ENCODE measurements around the gene CTDP1. TPM values are rescaled to one million over a fixed set of nuclear protein-coding genes. Genes with fewer than 3 reads are reported as not detected.

The CTDP1 gene
- total and polyA plus RNA-seq, 5 donors from 2014 or later, result 12.9 to 59.7 (median 16.7) TPM

DNA sequence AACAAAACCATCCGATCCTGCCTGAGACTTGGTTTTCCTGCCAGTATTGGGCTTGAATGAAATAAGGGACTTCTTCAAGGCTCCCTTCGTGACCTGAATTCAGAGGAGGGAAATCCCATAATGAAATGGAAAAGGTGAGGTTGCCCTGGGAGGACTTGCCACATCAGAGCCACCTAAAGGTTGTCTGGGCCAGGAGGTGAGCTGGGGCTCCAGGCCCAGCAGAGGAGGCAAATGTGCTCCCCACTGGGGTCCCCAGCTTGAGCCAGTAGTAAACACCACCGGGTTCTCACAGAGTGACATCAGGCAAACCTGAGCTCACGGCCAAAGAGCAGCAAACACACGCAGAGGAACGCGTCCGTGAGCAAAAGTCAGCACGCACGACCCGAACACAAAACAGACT is 28.6 kb upstream of the CTDP1 start:
- H3K4me1 ChIP-seq (ENCODE audit: control insufficient read depth, insufficient read depth, low read length, poor library complexity, severe bottlenecking), result no peaks in the 10 kb centered on the region
- Mint-ChIP-seq H3K27ac (no peak overlapping the region), H3K36me3 (no peaks in the 10 kb centered on the region), H3K27me3 (peaks cover 16% of the 10 kb centered on the region), H3K9me3 (peaks cover 0 to 5% (median 0%) of the 10 kb centered on the region in 7 donors), H3K4me1 (no peaks in the 10 kb centered on the region), H3K4me3 (no peak overlapping the region)
- H3K36me3 ChIP-seq (ENCODE audit: control insufficient read depth, insufficient read depth, low read length), result no peaks in the 10 kb centered on the region
- no peak overlapping the region for H3K27ac ChIP-seq (ENCODE audit: insufficient read depth, low read length, poor library complexity, severe bottlenecking)
- no peak overlapping the region for H3K4me3 ChIP-seq (ENCODE audit: low read depth, low read length)
- DNase-seq (no peak), ATAC-seq (ENCODE audit: low read depth in 2 of 2) (no peak)
- H3K27me3 ChIP-seq (ENCODE audit: control insufficient read depth, insufficient read depth, low read length), result peaks cover 2% of the 10 kb centered on the region
- no peaks in the 10 kb centered on the region for H3K9me3 ChIP-seq (ENCODE audit: control insufficient read depth in 2 of 2, low read length in 2 of 2)

- Histone ChIP-seq H3K4me3 (ENCODE audit: low read depth, low read length) (no peak overlapping the region), H3K27me3 (ENCODE audit: control insufficient read depth, insufficient read depth, low read length) (peaks cover 2% of the 10 kb centered on the region), H3K27ac (ENCODE audit: insufficient read depth, low read length, poor library complexity, severe bottlenecking) (no peak overlapping the region), H3K9me3 (ENCODE audit: control insufficient read depth in 2 of 2, low read length in 2 of 2) (no peaks in the 10 kb centered on the region), H3K4me1 (ENCODE audit: control insufficient read depth, insufficient read depth, low read length, poor library complexity, severe bottlenecking) (no peaks in the 10 kb centered on the region), H3K36me3 (ENCODE audit: control insufficient read depth, insufficient read depth, low read length) (no peaks in the 10 kb centered on the region)
- no peak overlapping the region for H3K4me3 Mint-ChIP-seq
- H3K27ac Mint-ChIP-seq, result no peak overlapping the region
- H3K36me3 Mint-ChIP-seq, result no peaks in the 10 kb centered on the region
- peaks cover 0 to 5% (median 0%) of the 10 kb centered on the region in 7 donors for H3K9me3 Mint-ChIP-seq
- no peak for ATAC-seq (ENCODE audit: low read depth in 2 of 2)
- DNase-seq, result no peak
- H3K27me3 Mint-ChIP-seq, result peaks cover 6% of the 10 kb centered on the region
- no peaks in the 10 kb centered on the region for H3K4me1 Mint-ChIP-seq
These were observed 22.1 kb upstream of the CTDP1 start for GRCh38 chr18:79657342-79657996.

- peaks cover 0 to 5% (median 0%) of the 10 kb centered on the region in 7 donors for H3K9me3 Mint-ChIP-seq
- no peak overlapping the region for H3K4me3 ChIP-seq (ENCODE audit: low read depth, low read length)
- no peaks in the 10 kb centered on the region for H3K4me1 Mint-ChIP-seq
- H3K27me3 ChIP-seq (ENCODE audit: control insufficient read depth, insufficient read depth, low read length), result peaks cover 1% of the 10 kb centered on the region
- no peak overlapping the region for H3K27ac ChIP-seq (ENCODE audit: insufficient read depth, low read length, poor library complexity, severe bottlenecking)
- ATAC-seq (ENCODE audit: low read depth in 2 of 2) (no peak), DNase-seq (no peak)
- H3K9me3 ChIP-seq (ENCODE audit: control insufficient read depth in 2 of 2, low read length in 2 of 2), result no peaks in the 10 kb centered on the region
- no peaks in the 10 kb centered on the region for H3K36me3 Mint-ChIP-seq
- H3K36me3 ChIP-seq (ENCODE audit: control insufficient read depth, insufficient read depth, low read length), result no peaks in the 10 kb centered on the region
- no peak overlapping the region for H3K4me3 Mint-ChIP-seq
- no peaks in the 10 kb centered on the region for H3K4me1 ChIP-seq (ENCODE audit: control insufficient read depth, insufficient read depth, low read length, poor library complexity, severe bottlenecking)
- H3K27me3 Mint-ChIP-seq, result peaks cover 13% of the 10 kb centered on the region
- no peak overlapping the region for H3K27ac Mint-ChIP-seq
These were observed 21.2 kb upstream of the CTDP1 start for GRCh38 chr18:79658366-79658765.

DNA sequence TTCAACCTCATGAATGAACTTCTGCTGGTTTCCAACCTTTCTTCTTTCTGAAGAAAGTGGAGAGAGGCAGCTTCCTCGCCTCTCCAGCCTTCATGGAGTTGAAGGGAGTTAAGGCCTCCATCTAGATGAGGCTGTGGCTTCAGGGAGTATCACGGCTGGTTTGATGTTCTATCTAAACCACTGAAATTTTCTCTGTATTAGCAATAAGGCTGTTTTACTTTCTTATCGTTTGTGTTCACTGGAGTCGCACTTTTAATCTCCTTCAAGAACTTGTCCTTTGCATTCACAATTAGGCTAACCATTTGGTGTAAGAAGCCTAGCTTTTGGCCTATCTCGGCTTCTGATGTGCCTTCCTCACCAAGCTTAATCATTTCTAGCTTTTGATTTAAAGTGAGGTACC is 19.9 kb upstream of the CTDP1 start:
- Mint-ChIP-seq H3K27ac (no peak overlapping the region), H3K9me3 (peaks cover 0 to 5% (median 0%) of the 10 kb centered on the region in 7 donors), H3K4me3 (no peak overlapping the region), H3K36me3 (no peaks in the 10 kb centered on the region), H3K4me1 (no peaks in the 10 kb centered on the region), H3K27me3 (peaks cover 27% of the 10 kb centered on the region)
- H3K4me1 ChIP-seq (ENCODE audit: control insufficient read depth, insufficient read depth, low read length, poor library complexity, severe bottlenecking), result no peaks in the 10 kb centered on the region
- no peaks in the 10 kb centered on the region for H3K36me3 ChIP-seq (ENCODE audit: control insufficient read depth, insufficient read depth, low read length)
- DNase-seq, result no peak
- H3K27me3 ChIP-seq (ENCODE audit: control insufficient read depth, insufficient read depth, low read length), result peaks cover 4% of the 10 kb centered on the region
- H3K27ac ChIP-seq (ENCODE audit: insufficient read depth, low read length, poor library complexity, severe bottlenecking), result no peak overlapping the region
- H3K4me3 ChIP-seq (ENCODE audit: low read depth, low read length), result no peak overlapping the region
- no peak for ATAC-seq (ENCODE audit: low read depth in 2 of 2)
- no peaks in the 10 kb centered on the region for H3K9me3 ChIP-seq (ENCODE audit: control insufficient read depth in 2 of 2, low read length in 2 of 2)

DNA sequence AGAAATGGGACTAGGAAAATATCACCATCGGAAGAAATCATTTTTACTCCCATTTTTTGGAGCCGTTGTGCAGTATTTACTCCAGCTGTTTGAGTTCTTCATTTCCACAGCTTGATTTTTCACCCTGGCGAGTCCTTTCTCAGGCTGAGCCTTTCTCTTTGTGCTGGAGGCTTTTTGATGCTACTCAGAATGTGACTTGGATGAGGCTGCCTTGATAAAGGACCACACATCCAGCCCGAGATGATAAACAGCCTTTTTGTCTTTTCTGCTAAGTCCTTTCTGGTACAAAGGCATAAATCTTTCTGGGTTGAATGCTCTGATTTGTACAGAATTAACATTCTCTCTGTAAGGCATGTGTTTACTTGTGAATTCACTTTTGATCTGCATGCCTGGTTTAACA is 17.6 kb upstream of the CTDP1 start:
- H3K9me3 ChIP-seq (ENCODE audit: control insufficient read depth in 2 of 2, low read length in 2 of 2), result no peaks in the 10 kb centered on the region
- H3K4me1 ChIP-seq (ENCODE audit: control insufficient read depth, insufficient read depth, low read length, poor library complexity, severe bottlenecking), result no peaks in the 10 kb centered on the region
- no peak for DNase-seq
- H3K27me3 ChIP-seq (ENCODE audit: control insufficient read depth, insufficient read depth, low read length), result peaks cover 4% of the 10 kb centered on the region
- H3K27ac ChIP-seq (ENCODE audit: insufficient read depth, low read length, poor library complexity, severe bottlenecking), result no peak overlapping the region
- Mint-ChIP-seq H3K4me3 (no peak overlapping the region), H3K27me3 (peaks cover 35% of the 10 kb centered on the region), H3K4me1 (no peaks in the 10 kb centered on the region), H3K9me3 (peaks cover 0 to 1% (median 0%) of the 10 kb centered on the region in 7 donors), H3K27ac (no peak overlapping the region), H3K36me3 (no peaks in the 10 kb centered on the region)
- H3K36me3 ChIP-seq (ENCODE audit: control insufficient read depth, insufficient read depth, low read length), result no peaks in the 10 kb centered on the region
- no peak for ATAC-seq (ENCODE audit: low read depth in 2 of 2)
- no peak overlapping the region for H3K4me3 ChIP-seq (ENCODE audit: low read depth, low read length)

DNA sequence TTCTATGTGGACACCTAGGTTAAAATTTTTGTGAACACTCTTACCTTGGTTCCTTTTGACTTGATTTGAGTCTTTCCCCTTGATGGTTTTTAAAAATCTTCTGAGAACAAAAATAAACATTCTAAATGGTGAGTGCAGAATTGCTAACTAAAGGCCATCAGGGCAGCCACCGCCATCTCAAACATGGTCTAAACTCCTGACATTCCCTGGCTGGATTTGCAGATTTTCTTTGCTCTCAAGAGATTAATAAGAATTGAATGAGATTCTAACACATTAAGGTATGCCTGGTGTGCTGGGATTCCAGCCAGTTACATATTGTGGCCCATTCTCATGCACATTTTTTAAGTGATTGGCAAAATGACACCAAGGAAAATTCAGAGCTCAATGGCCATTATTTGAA is 17.2 kb upstream of the CTDP1 start:
- peaks cover 4% of the 10 kb centered on the region for H3K27me3 ChIP-seq (ENCODE audit: control insufficient read depth, insufficient read depth, low read length)
- H3K9me3 Mint-ChIP-seq, result peaks cover 0 to 1% (median 0%) of the 10 kb centered on the region in 7 donors
- DNase-seq, result no peak
- H3K9me3 ChIP-seq (ENCODE audit: control insufficient read depth in 2 of 2, low read length in 2 of 2), result no peaks in the 10 kb centered on the region
- H3K4me1 Mint-ChIP-seq, result no peaks in the 10 kb centered on the region
- H3K4me3 Mint-ChIP-seq, result no peak overlapping the region
- H3K4me1 ChIP-seq (ENCODE audit: control insufficient read depth, insufficient read depth, low read length, poor library complexity, severe bottlenecking), result no peaks in the 10 kb centered on the region
- peaks cover 35% of the 10 kb centered on the region for H3K27me3 Mint-ChIP-seq
- no peak overlapping the region for H3K4me3 ChIP-seq (ENCODE audit: low read depth, low read length)
- H3K36me3 Mint-ChIP-seq, result no peaks in the 10 kb centered on the region
- no peak overlapping the region for H3K27ac ChIP-seq (ENCODE audit: insufficient read depth, low read length, poor library complexity, severe bottlenecking)
- no peaks in the 10 kb centered on the region for H3K36me3 ChIP-seq (ENCODE audit: control insufficient read depth, insufficient read depth, low read length)
- ATAC-seq (ENCODE audit: low read depth in 2 of 2), result no peak
- H3K27ac Mint-ChIP-seq, result no peak overlapping the region

DNA sequence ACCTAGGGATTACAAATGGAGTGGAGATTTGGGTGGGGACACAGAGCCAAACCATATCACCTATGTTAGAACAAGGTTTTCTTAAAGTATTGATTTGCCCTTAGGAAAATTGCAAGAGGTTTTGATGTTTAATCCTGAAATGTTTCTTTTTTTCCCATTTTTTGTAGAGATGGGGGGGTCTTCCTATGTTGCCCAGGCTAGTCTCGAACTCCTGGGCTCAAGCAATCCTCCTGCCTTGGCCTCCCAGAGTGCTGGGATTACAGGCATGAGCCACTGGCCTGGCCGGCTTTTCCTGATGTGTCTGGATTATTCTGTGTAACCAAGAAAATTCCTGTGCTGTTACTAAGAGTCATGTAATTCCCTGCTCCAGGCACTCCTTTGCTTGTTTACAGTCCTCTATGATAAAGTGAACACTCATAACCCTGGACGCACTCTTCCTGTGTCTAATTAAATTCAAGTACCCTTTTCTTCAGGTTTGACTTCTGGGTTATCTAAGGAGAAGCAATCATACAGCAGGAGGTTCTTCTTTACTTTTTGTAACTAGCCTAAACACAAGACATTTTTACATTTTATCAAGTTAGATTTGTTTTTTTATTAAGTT is 15.0 kb upstream of the CTDP1 start:
- Histone ChIP-seq H3K4me3 (ENCODE audit: low read depth, low read length) (no peak overlapping the region), H3K27me3 (ENCODE audit: control insufficient read depth, insufficient read depth, low read length) (peaks cover 4% of the 10 kb centered on the region), H3K36me3 (ENCODE audit: control insufficient read depth, insufficient read depth, low read length) (no peaks in the 10 kb centered on the region), H3K4me1 (ENCODE audit: control insufficient read depth, insufficient read depth, low read length, poor library complexity, severe bottlenecking) (no peaks in the 10 kb centered on the region), H3K9me3 (ENCODE audit: control insufficient read depth in 2 of 2, low read length in 2 of 2) (no peaks in the 10 kb centered on the region), H3K27ac (ENCODE audit: insufficient read depth, low read length, poor library complexity, severe bottlenecking) (no peak overlapping the region)
- DNase-seq, result no peak
- H3K27me3 Mint-ChIP-seq, result peaks cover 35% of the 10 kb centered on the region
- H3K27ac Mint-ChIP-seq, result no peak overlapping the region
- no peaks in the 10 kb centered on the region for H3K4me1 Mint-ChIP-seq
- no peak overlapping the region for H3K4me3 Mint-ChIP-seq
- peaks cover 5% of the 10 kb centered on the region for H3K36me3 Mint-ChIP-seq
- peaks cover 0 to 3% (median 0%) of the 10 kb centered on the region in 7 donors for H3K9me3 Mint-ChIP-seq
- no peak for ATAC-seq (ENCODE audit: low read depth in 2 of 2)

GRCh38 chr18:79668203-79668602 is 11.4 kb upstream of the CTDP1 start:
- DNase-seq (no peak), ATAC-seq (ENCODE audit: low read depth in 2 of 2) (no peak)
- no peaks in the 10 kb centered on the region for H3K9me3 ChIP-seq (ENCODE audit: control insufficient read depth in 2 of 2, low read length in 2 of 2)
- Mint-ChIP-seq H3K27me3 (peaks cover 23% of the 10 kb centered on the region), H3K36me3 (peaks cover 8% of the 10 kb centered on the region), H3K27ac (peak overlapping the region in 1 of 3 donors; percentile 33), H3K4me1 (peaks cover 0 to 2% (median 0%) of the 10 kb centered on the region in 4 donors), H3K4me3 (no peak overlapping the region), H3K9me3 (peaks cover 0 to 2% (median 0%) of the 10 kb centered on the region in 7 donors)
- no peaks in the 10 kb centered on the region for H3K36me3 ChIP-seq (ENCODE audit: control insufficient read depth, insufficient read depth, low read length)
- peaks cover 3% of the 10 kb centered on the region for H3K27me3 ChIP-seq (ENCODE audit: control insufficient read depth, insufficient read depth, low read length)
- H3K4me3 ChIP-seq (ENCODE audit: low read depth, low read length), result no peak overlapping the region
- H3K27ac ChIP-seq (ENCODE audit: insufficient read depth, low read length, poor library complexity, severe bottlenecking), result no peak overlapping the region
- no peaks in the 10 kb centered on the region for H3K4me1 ChIP-seq (ENCODE audit: control insufficient read depth, insufficient read depth, low read length, poor library complexity, severe bottlenecking)
